Measurements from ENCODE around the gene NFATC1. TPM values are rescaled to one million over a fixed set of nuclear protein-coding genes. Genes with fewer than 3 reads are reported as not detected.

NFATC1 gene
- polyA plus RNA-seq, 2 of the 4 experiments (the other 2 are of a cell fraction): 0.52 to 1.7 TPM

GRCh38 chr18:79554945-79555645 is 159.4 kb downstream of the NFATC1 start:
- Histone ChIP-seq H3K4me2 (no peak overlapping the region), H3K27ac (no peak overlapping the region), H3K4me1 (no peaks in the 10 kb centered on the region), H3K9me3 (no peaks in the 10 kb centered on the region), H3K4me3 (no peak overlapping the region)
- no peak for TF ChIP-seq BCL3 (IDR thresholded peaks at IDR 0.05)
- TF ChIP-seq REST (IDR thresholded peaks at IDR 0.05): no peak
- ChIA-PET CTCF (interaction anchor here (0.9 to 1.3 kb wide), 2 partner anchors 25 to 27 kb away, joined by 3 read pairs; no protein-coding TSS in a partner anchor), POLR2A (no interaction called here)
- 40% methylated on average over 7 of the region's 30 CpGs for WGBS (ENCODE audit: missing lambda C conversion rate)
- FAIRE-seq (no peak), ATAC-seq (no peak; a peak in 1 of 6 replicates), DNase-seq (ENCODE audit: low read depth in 1 of 2, low spot score in 1 of 2) (no peak)

- TF ChIP-seq RNF2 (IDR thresholded peaks at IDR 0.05; ENCODE audit: borderline replicate concordance, low read depth) (no peak), ZC3H11A (IDR thresholded peaks at IDR 0.05) (no peak), TFCP2L1 (CRISPR knock-in tag; IDR thresholded peaks at IDR 0.05) (no peak), USF2 (IDR thresholded peaks at IDR 0.05) (no peak), NFE2L2 (conservative IDR thresholded peaks at IDR 0.05; ENCODE audit: low read length) (no peak), RAD21 (conservative IDR thresholded peaks at IDR 0.05 in 1 of 2, IDR thresholded peaks at IDR 0.05 in 1 of 2) (no peak), EHF (CRISPR knock-in tag; IDR thresholded peaks at IDR 0.05) (no peak), MAX (IDR thresholded peaks at IDR 0.05) (no peak), RARB (CRISPR knock-in tag; IDR thresholded peaks at IDR 0.05) (no peak), KDM5A (IDR thresholded peaks at IDR 0.05) (no peak), HES2 (IDR thresholded peaks at IDR 0.05) (no peak), SREBF2 (IDR thresholded peaks at IDR 0.05) (no peak), HDAC2 (IDR thresholded peaks at IDR 0.05) (no peak), FOSL2 (IDR thresholded peaks at IDR 0.05) (no peak), FOSL2 (CRISPR knock-in tag; IDR thresholded peaks at IDR 0.05) (no peak), FOSB (CRISPR knock-in tag; IDR thresholded peaks at IDR 0.05) (no peak), MAZ (IDR thresholded peaks at IDR 0.05; ENCODE audit: borderline replicate concordance, low read depth, low read length) (no peak), TP53 (CRISPR knock-in tag; IDR thresholded peaks at IDR 0.05) (no peak)
- ATAC-seq (no peak), FAIRE-seq (no peak), DNase-seq (ENCODE audit: low read depth in 1 of 2, low spot score in 1 of 2) (no peak)
- POLR2A ChIA-PET: no interaction called here
- no peak overlapping the region for H3K27ac ChIP-seq
- 84% methylated on average over 10 of the region's 19 CpGs for WGBS (ENCODE audit: missing lambda C conversion rate)
- no peaks in the 10 kb centered on the region for H3K4me1 ChIP-seq
- H3K9me3 ChIP-seq: no peaks in the 10 kb centered on the region
- no peak overlapping the region for H3K4me2 ChIP-seq
- H3K4me3 ChIP-seq: no peak overlapping the region
- CTCF ChIA-PET: interaction anchor here (0.9 to 1.3 kb wide), 2 partner anchors 26 to 28 kb away, joined by 3 read pairs; no protein-coding TSS in a partner anchor
These were observed 160.2 kb downstream of the NFATC1 start for GRCh38 chr18:79555885-79556284.
